ENCODE data around the gene ZNF726.
"Not testable (repeated sequence)": the region's sequence is repeated elsewhere in the genome, so short reads cannot be mapped to it uniquely, and the experiment has no call there.

ZNF726 gene

GRCh38 chr19:23905771-23906170 is 8.9 kb upstream of the ZNF726 start:
- Mint-ChIP-seq H3K27me3 (no peaks in the 10 kb centered on the region), H3K4me1 (no peaks in the 10 kb centered on the region), H3K36me3 (ENCODE audit: insufficient read depth) (no peaks in the 10 kb centered on the region), H3K27ac (ENCODE audit: low read depth) (no peak overlapping the region), H3K4me3 (no peak overlapping the region), H3K9me3 (peaks cover 5% of the 10 kb centered on the region)
- DNase-seq (ENCODE audit: low spot score in 2 of 2) (no peak), ATAC-seq (replicated peaks; ENCODE audit: extremely low read depth, poor library complexity, severe bottlenecking) (no peak)

GRCh38 chr19:23906835-23907234 is 7.9 kb upstream of the ZNF726 start:
- Mint-ChIP-seq H3K4me1 (no peaks in the 10 kb centered on the region), H3K27ac (ENCODE audit: low read depth) (no peak overlapping the region), H3K4me3 (no peak overlapping the region), H3K9me3 (peaks cover 5% of the 10 kb centered on the region), H3K27me3 (no peaks in the 10 kb centered on the region), H3K36me3 (ENCODE audit: insufficient read depth) (no peaks in the 10 kb centered on the region)
- DNase-seq (ENCODE audit: low spot score in 2 of 2), result no peak
- no peak for ATAC-seq (replicated peaks; ENCODE audit: extremely low read depth, poor library complexity, severe bottlenecking)

- H3K27me3 Mint-ChIP-seq, result no peaks in the 10 kb centered on the region
- H3K4me3 Mint-ChIP-seq, result no peak overlapping the region
- DNase-seq (ENCODE audit: low spot score in 2 of 2) (no peak), ATAC-seq (replicated peaks; ENCODE audit: extremely low read depth, poor library complexity, severe bottlenecking) (no peak)
- H3K36me3 Mint-ChIP-seq (ENCODE audit: insufficient read depth), result no peaks in the 10 kb centered on the region
- H3K27ac Mint-ChIP-seq (ENCODE audit: low read depth), result no peak overlapping the region
- peaks cover 5% of the 10 kb centered on the region for H3K9me3 Mint-ChIP-seq
- no peaks in the 10 kb centered on the region for H3K4me1 Mint-ChIP-seq
These were observed 6.5 kb upstream of the ZNF726 start for GRCh38 chr19:23908165-23908564.

DNA sequence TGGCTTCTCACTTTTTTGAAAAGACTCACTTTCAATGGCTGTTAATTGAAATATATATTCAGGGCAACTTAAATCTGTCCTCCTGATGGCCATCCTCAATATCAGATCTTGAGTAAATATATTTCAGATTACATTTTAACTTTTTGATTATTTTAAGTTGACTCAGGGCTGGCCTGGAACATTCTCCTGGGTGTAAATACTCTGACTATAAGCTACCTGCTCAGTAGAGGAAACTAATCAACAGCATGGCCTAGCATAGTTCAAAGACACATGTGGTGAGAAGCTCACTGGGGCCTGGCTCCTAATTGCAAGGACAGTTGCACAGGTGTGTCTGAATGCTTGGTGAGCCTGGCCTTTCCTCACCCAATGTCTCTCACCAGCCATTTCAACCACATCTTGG is 5.5 kb upstream of the ZNF726 start:
- no peak for DNase-seq (ENCODE audit: low spot score in 2 of 2)
- Mint-ChIP-seq H3K9me3 (no peaks in the 10 kb centered on the region), H3K27ac (ENCODE audit: low read depth) (no peak overlapping the region), H3K4me3 (no peak overlapping the region), H3K36me3 (ENCODE audit: insufficient read depth) (no peaks in the 10 kb centered on the region), H3K4me1 (no peaks in the 10 kb centered on the region), H3K27me3 (no peaks in the 10 kb centered on the region)
- ATAC-seq (replicated peaks; ENCODE audit: extremely low read depth, poor library complexity, severe bottlenecking), result no peak

DNA sequence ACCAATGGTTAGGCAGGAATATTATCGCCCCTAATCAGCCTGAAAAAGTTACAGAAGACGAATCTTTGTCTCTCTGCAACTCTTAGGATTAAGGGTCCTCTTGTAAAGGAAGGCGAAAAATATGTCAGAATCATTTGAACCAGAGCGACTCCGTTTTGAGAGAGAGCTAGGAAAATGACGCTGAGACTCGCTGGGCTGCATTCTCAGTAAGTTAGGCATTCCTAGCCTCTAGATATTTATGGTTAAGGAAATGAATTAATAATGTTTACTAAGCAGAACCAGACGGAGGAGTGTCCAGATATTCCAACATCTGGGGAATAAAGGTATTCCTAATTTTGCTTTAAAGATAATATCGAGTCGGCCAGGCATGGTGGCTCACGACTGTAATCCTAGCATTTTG is 755 bp upstream of the ZNF726 start:
- peaks cover 4% of the 10 kb centered on the region for H3K36me3 Mint-ChIP-seq (ENCODE audit: insufficient read depth)

DNA sequence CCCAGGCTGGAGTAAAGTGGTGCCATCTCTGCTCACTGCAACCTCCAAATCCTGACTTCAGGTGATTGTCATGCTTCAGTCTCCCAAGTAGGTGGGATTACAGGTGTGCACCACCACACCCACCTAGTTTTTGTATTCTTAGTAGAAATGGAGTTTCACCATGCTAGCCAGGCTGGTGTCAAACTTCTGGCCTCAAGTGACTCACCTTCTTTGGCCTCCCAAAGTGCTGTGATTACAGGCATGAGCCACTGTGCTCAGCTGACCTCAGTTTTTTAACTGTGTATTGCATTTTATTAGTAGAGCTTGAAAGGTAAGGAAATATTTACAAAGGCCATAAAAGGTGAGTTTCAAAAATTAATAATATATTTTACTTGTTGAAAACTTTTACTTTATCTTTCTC is 2.3 kb downstream of the ZNF726 start:
- DNase-seq (ENCODE audit: low spot score in 2 of 2), result no peak
- no peak for ATAC-seq (replicated peaks; ENCODE audit: extremely low read depth, poor library complexity, severe bottlenecking)
- Mint-ChIP-seq H3K4me3 (no peak overlapping the region), H3K27me3 (no peaks in the 10 kb centered on the region), H3K9me3 (no peaks in the 10 kb centered on the region), H3K36me3 (ENCODE audit: insufficient read depth) (peaks cover 8% of the 10 kb centered on the region), H3K27ac (ENCODE audit: low read depth) (no peak overlapping the region), H3K4me1 (no peaks in the 10 kb centered on the region)

More for the DNA sequence above, 755 bp upstream of the ZNF726 start:
- no peaks in the 10 kb centered on the region for H3K4me1 Mint-ChIP-seq
- H3K4me3 Mint-ChIP-seq, result peak overlapping the region; percentile 90
- H3K9me3 Mint-ChIP-seq, result no peaks in the 10 kb centered on the region
- no peak for DNase-seq (ENCODE audit: low spot score in 2 of 2)
- ATAC-seq (replicated peaks; ENCODE audit: extremely low read depth, poor library complexity, severe bottlenecking), result no peak
- H3K27ac Mint-ChIP-seq (ENCODE audit: low read depth), result no peak overlapping the region
- H3K27me3 Mint-ChIP-seq, result no peaks in the 10 kb centered on the region

- H3K4me1 Mint-ChIP-seq, result no peaks in the 10 kb centered on the region
- no peak overlapping the region for H3K27ac Mint-ChIP-seq (ENCODE audit: low read depth)
- H3K36me3 Mint-ChIP-seq (ENCODE audit: insufficient read depth), result peaks cover 9% of the 10 kb centered on the region
- no peaks in the 10 kb centered on the region for H3K9me3 Mint-ChIP-seq
- H3K4me3 Mint-ChIP-seq, result no peak overlapping the region
- ATAC-seq (replicated peaks; ENCODE audit: extremely low read depth, poor library complexity, severe bottlenecking) (no peak), DNase-seq (ENCODE audit: low spot score in 2 of 2) (no peak)
- H3K27me3 Mint-ChIP-seq, result no peaks in the 10 kb centered on the region
These were observed 3.2 kb downstream of the ZNF726 start for GRCh38 chr19:23917856-23918255.

- H3K4me3 Mint-ChIP-seq, result no peak overlapping the region
- peaks cover 9% of the 10 kb centered on the region for H3K36me3 Mint-ChIP-seq (ENCODE audit: insufficient read depth)
- H3K27ac Mint-ChIP-seq (ENCODE audit: low read depth), result no peak overlapping the region
- no peaks in the 10 kb centered on the region for H3K27me3 Mint-ChIP-seq
- DNase-seq (ENCODE audit: low spot score in 2 of 2) (no peak), ATAC-seq (replicated peaks; ENCODE audit: extremely low read depth, poor library complexity, severe bottlenecking) (no peak)
- H3K4me1 Mint-ChIP-seq, result no peaks in the 10 kb centered on the region
- H3K9me3 Mint-ChIP-seq, result no peaks in the 10 kb centered on the region
These were observed 10.6 kb downstream of the ZNF726 start for GRCh38 chr19:23925285-23925684.

- no peak for DNase-seq (ENCODE audit: low spot score in 2 of 2)
- Mint-ChIP-seq H3K4me1 (no peaks in the 10 kb centered on the region), H3K4me3 (no peak overlapping the region), H3K27me3 (no peaks in the 10 kb centered on the region), H3K27ac (ENCODE audit: low read depth) (no peak overlapping the region), H3K9me3 (peaks cover 16% of the 10 kb centered on the region), H3K36me3 (ENCODE audit: insufficient read depth) (peaks cover 2% of the 10 kb centered on the region)
- ATAC-seq (replicated peaks; ENCODE audit: extremely low read depth, poor library complexity, severe bottlenecking), result no peak
These were observed 18.2 kb downstream of the ZNF726 start for GRCh38 chr19:23932878-23933277.

DNA sequence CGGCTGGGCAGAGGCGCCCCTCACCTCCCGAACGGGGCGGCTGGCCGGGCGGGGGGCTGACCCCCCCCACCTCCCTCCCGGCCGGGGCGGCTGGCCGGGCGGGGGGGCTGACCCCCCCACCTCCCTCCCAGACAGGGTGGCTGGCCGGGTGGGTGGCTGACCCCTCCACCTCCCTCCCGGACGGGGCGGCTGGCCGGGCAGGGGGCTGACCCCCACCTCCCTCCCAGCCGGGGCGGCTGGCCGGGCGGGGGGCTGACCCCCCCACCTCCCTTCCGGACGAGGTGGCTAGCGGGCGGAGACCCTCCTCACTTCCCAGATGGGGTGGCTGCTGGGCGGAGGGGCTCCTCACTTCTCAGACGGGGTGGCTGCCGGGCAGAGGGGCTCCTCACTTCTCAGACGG is 22.3 kb downstream of the ZNF726 start:
- not testable (repeated sequence) for ATAC-seq (replicated peaks; ENCODE audit: extremely low read depth, poor library complexity, severe bottlenecking); DNase-seq (ENCODE audit: low spot score in 2 of 2); H3K4me1 Mint-ChIP-seq; H3K27me3 Mint-ChIP-seq; H3K36me3 Mint-ChIP-seq (ENCODE audit: insufficient read depth); H3K4me3 Mint-ChIP-seq; H3K27ac Mint-ChIP-seq (ENCODE audit: low read depth)
- H3K9me3 Mint-ChIP-seq, result peaks cover 30% of the 10 kb centered on the region

GRCh38 chr19:23943411-23943810 is 28.7 kb downstream of the ZNF726 start:
- ATAC-seq (replicated peaks; ENCODE audit: extremely low read depth, poor library complexity, severe bottlenecking), result no peak
- no peak overlapping the region for H3K27ac Mint-ChIP-seq (ENCODE audit: low read depth)
- no peak overlapping the region for H3K4me3 Mint-ChIP-seq
- H3K36me3 Mint-ChIP-seq (ENCODE audit: insufficient read depth), result peaks cover 1% of the 10 kb centered on the region
- peaks cover 6% of the 10 kb centered on the region for H3K4me1 Mint-ChIP-seq
- no peaks in the 10 kb centered on the region for H3K27me3 Mint-ChIP-seq
- no peak for DNase-seq (ENCODE audit: low spot score in 2 of 2)
- peaks cover 23% of the 10 kb centered on the region for H3K9me3 Mint-ChIP-seq

DNA sequence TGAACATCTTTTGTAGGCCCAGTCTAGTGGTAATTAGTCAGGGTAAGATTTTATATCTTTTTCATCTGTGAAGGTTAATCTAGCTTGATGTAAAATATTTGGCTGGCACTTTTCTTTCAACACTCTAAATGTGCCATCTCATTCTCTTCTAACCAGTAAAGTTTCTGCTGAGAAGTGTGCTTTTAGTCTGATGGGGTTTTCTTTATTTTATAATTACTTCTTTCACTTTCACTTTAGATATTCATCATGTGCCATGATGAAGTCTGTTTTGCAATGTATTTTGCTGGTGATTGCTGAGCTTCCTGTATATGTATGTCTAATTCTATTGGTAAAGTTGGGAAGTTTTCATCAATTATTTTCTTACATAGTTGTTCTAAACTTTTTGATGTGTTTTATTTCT is 31.9 kb downstream of the ZNF726 start:
- Mint-ChIP-seq H3K4me1 (peaks cover 6% of the 10 kb centered on the region), H3K9me3 (peaks cover 14% of the 10 kb centered on the region), H3K36me3 (ENCODE audit: insufficient read depth) (peaks cover 1% of the 10 kb centered on the region), H3K4me3 (no peak overlapping the region), H3K27me3 (no peaks in the 10 kb centered on the region), H3K27ac (ENCODE audit: low read depth) (peak overlapping the region; percentile 85)
- DNase-seq (ENCODE audit: low spot score in 2 of 2), result no peak
- peak; percentile 46 for ATAC-seq (replicated peaks; ENCODE audit: extremely low read depth, poor library complexity, severe bottlenecking)

DNA sequence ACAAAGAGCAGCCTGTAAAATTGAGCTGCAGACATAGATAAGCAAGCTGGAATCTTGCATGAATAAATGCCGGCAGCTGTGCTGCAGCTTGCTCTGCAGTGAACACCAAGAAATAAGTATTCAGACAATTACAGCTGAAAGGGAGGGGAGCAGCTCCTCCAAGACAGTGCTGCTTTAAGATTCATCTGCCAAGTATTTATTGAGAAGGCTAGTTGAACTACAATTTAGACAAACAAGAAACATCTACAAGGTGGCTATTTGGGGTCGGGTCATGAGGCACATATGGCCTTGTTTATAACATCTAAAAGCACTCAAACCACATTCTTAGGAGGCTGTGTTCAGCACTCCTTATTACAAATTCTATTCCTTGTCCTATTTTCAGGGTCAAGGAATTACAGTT is 34.9 kb downstream of the ZNF726 start:
- DNase-seq (ENCODE audit: low spot score in 2 of 2), result no peak
- H3K4me1 Mint-ChIP-seq, result peaks cover 6% of the 10 kb centered on the region
- H3K4me3 Mint-ChIP-seq, result no peak overlapping the region
- H3K27ac Mint-ChIP-seq (ENCODE audit: low read depth), result no peak overlapping the region
- peaks cover 6% of the 10 kb centered on the region for H3K9me3 Mint-ChIP-seq
- H3K27me3 Mint-ChIP-seq, result no peaks in the 10 kb centered on the region
- H3K36me3 Mint-ChIP-seq (ENCODE audit: insufficient read depth), result peaks cover 1% of the 10 kb centered on the region
- ATAC-seq (replicated peaks; ENCODE audit: extremely low read depth, poor library complexity, severe bottlenecking), result no peak

DNA sequence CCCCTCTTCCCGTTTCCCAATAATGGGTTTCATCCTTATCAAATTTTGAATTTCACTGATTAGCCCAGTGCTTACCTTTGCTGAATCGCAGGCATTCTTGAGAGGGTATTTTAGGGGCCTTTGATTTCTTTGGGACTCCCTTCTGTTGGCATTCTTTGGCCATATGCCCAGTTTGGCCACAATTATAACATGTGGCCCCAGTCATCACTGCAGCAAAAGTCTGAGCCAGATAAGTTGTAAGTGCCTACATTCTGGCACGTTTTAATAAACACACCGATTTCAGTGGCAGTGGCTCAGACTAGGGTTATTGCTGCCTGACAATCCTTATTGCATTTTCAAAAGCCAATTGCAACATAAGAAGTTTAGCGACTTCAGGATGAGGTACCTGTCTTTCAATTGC is 41.4 kb downstream of the ZNF726 start:
- H3K4me3 Mint-ChIP-seq, result no peak overlapping the region
- no peaks in the 10 kb centered on the region for H3K27me3 Mint-ChIP-seq
- ATAC-seq (replicated peaks; ENCODE audit: extremely low read depth, poor library complexity, severe bottlenecking) (no peak), DNase-seq (ENCODE audit: low spot score in 2 of 2) (no peak)
- no peak overlapping the region for H3K27ac Mint-ChIP-seq (ENCODE audit: low read depth)
- no peaks in the 10 kb centered on the region for H3K9me3 Mint-ChIP-seq
- no peaks in the 10 kb centered on the region for H3K4me1 Mint-ChIP-seq
- no peaks in the 10 kb centered on the region for H3K36me3 Mint-ChIP-seq (ENCODE audit: insufficient read depth)
